Measurements from ENCODE around the gene PSMB4.
"Not testable (repeated sequence)": the region's sequence is repeated elsewhere in the genome, so short reads cannot be mapped to it uniquely, and the experiment has no call there.

The PSMB4 gene

DNA sequence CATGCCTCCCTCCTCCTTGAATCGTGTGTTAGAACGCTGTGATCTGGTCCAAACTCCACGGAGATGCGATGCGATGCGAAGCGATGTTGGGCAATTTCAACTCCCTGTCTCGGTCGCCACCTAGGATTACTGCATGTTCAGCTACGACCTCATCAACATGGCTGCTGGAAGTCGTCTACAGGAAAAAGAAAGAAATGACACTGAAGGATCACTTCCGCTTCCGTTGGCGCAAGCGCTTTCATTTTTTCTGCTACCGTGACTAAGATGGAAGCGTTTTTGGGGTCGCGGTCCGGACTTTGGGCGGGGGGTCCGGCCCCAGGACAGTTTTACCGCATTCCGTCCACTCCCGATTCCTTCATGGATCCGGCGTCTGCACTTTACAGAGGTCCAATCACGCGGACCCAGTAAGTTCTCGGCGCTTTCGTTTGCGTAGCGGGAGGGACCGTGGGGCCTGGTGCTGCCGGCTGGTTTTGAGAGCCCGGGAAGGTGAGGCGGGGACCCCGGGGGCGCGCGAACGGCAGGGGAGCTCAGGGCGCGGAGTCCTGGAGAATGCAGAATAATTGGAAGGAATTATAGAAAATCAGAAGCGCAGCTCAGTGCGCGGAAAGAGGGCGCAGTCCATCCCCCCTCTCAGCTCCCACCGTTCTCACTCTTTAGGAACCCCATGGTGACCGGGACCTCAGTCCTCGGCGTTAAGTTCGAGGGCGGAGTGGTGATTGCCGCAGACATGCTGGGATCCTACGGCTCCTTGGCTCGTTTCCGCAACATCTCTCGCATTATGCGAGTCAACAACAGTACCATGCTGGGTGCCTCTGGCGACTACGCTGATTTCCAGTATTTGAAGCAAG, at the start of gene PSMB4:
Gene PSMB4 (plus strand): TSS at position 250 of the 848 bp plus-strand sequence. CDS start 15 bp downstream, at position 265.
- DNase-seq: peak; percentile 69 to 73

DNA sequence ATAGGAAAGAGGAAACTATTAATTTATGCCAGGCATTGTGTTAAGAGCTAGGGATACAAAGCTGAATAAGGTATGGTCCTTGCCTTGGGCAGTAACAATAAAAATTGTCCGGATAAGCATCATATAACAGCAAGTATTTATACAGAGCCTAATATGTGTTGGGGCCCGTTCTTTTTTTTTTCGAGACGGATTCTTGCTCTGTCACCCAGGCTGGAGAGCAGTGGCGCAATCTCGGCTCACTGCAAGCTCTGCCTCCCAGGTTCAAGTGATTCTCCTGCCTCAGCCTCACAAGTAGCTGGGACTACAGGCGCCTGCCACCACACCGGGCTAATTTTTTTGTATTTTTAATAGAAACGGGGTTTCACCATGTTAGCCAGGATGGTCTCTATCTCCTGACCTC, 49.0 kb upstream of the PSMB4 start:
- not testable (repeated sequence) for DNase-seq

DNA sequence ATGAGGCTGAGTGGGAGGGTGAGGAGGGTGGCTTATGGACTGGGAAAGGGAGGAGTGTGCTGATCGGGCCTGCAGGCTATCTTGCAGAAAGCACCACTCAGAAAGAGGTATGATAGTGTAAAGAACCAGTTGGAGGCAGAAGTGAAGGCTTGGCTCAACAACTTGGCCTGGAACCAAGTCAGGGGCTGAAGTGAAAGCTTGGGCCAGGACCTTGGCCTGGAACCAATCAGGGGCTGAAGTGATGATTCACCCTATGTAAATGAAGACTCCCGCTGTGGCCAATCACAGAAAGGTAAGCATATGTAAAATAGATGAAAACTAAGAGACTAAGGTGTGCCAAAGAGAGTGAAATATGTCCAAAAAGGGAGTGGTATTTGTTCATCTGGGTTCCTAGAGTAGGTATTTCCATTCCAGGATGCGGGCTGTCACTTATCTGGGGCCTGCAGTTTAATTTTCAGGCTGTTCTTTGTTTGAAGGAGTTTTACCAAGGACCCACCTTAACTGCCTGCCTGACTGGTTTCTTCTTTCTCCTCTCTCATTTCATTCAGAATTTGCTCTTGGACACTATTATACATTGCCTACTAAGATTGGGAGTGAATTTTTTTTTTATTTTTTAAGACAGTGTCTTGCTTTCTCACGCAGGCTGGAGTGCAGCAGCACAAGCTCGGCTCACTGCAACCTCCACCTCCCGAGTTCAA, 47.2 kb upstream of the PSMB4 start:
- no peak for DNase-seq

DNA sequence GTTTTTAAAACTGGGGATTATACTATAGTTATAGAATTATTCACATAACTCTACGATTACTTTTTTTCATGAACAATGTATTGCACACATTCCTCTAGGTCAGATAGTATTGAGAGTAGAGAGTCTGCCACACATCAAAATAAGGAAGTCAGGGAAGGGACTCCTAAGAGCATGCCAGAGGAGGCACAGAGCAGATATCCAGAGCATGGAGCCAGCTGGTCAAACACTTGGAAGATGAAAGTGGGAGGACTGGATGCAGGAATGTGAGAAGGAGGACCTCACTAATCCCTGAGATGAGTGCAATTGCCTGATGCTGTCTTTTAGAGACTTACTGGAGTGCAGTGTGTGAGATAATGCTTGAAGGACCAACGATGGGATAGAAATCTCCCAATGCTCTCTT, 42.7 kb upstream of the PSMB4 start:
- DNase-seq: no peak

DNA sequence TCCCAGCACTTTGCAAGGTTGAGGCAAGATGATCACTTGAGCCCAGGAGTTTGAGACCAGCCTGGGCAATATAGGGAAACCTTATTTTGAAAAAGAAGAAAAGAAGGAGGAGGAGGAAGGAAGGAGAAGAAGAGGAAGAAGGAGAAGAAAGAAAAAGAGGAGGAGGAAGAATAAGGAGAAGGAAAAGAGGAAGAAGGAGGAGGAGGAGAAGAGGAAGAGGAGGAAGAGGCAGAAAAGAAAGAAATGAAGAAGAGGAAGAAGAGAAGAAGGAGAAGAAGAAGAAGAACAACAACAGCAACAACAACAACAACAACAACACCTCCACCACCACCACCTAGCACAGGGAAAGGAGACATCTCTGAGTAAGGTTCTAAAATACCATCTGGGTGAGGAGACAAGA, 37.5 kb upstream of the PSMB4 start:
- no peak for DNase-seq

DNA sequence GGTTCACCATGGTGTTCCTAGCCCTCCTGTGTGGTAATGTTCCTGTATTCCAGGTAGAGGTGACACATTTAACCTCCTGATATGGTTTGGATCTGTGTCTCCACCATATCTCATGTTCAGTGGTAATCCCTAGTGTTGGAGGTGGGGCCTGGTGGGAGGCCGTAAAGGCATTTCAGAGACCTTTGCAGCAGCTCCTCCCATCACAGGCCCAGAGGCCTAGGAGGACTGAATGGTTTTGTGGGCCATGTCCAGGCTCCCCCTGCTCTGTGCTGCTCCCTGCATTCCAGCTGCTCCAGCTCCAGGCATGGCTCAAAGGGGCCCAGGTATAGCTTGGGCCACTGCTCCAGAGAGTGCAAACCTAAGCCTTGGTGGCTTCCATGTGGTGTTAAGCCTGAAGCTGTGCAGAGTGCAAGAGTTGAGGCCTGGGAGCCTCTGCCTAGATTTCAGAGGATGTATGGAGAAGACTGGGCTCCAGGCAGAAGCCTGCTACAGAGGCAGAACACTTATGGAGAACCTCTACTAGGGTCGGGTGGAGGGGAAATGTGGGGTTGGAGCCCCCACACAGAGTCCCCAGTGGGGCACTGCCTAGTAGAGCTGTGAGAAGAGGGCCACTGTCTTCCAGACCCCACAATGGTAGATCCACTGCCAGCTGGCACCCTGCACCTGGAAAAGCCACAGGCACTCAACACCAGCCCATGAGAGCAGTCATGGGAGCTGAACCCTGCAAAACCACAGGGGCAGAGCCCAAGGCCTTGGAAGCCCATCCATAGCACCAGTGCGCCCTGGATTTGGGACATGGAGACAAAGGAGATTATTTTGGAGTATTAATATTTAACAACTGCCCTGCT, 36.8 kb upstream of the PSMB4 start:
- DNase-seq: no peak

DNA sequence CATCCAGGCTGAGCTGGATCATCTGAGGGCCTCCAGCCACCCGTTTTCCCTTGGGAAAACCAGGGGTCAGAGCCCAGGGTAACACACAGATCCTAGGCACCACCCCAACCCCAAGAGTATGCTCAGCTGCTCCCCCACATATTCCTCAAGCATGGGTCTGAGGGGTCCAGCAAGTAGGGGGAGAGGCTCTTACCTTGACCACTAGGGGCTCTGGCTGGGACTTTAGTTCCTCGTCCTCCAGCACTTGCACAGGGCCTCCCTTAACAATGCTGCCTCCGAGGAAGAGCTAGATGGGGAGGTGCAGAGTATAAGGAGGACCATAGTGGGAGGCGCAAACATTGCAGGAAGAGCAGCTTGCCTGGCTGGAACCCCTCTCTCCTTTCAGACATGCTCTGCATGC, 34.4 kb upstream of the PSMB4 start:
- DNase-seq: no peak

DNA sequence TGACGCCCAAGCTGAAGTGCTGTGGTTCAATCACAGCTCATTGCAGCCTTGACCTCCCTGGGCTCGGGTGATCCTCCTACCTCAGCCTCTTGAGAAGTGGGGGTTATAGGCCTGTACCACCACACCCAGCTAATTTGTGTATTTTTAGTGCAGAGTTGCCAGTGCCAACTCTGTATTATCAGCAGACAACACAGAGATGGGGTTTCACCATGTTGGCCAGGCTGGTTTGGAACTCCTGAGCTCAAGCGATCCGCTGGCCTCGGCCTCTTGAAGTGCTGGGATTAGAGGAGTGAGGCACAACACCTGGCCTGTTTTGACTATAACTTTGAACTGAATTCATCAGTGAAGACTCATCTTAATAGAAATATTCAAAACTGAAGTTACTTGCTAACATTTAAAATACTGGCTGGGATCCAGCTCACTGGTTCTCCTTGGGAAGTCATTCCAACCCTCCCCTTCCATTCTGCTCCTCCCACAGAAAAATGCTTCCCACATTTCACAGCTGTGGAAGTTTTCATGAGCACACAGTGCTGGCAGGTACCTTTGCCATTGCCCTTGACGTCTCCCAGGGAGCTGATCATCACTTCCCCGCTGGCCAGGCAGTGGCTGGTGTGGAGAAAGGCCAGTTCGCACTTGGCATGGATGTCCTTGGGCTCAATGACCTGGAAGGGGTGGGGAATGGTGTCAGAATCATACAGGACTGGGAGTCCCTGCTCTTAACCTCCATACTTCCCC, 31.5 kb upstream of the PSMB4 start:
- DNase-seq: no peak

DNA sequence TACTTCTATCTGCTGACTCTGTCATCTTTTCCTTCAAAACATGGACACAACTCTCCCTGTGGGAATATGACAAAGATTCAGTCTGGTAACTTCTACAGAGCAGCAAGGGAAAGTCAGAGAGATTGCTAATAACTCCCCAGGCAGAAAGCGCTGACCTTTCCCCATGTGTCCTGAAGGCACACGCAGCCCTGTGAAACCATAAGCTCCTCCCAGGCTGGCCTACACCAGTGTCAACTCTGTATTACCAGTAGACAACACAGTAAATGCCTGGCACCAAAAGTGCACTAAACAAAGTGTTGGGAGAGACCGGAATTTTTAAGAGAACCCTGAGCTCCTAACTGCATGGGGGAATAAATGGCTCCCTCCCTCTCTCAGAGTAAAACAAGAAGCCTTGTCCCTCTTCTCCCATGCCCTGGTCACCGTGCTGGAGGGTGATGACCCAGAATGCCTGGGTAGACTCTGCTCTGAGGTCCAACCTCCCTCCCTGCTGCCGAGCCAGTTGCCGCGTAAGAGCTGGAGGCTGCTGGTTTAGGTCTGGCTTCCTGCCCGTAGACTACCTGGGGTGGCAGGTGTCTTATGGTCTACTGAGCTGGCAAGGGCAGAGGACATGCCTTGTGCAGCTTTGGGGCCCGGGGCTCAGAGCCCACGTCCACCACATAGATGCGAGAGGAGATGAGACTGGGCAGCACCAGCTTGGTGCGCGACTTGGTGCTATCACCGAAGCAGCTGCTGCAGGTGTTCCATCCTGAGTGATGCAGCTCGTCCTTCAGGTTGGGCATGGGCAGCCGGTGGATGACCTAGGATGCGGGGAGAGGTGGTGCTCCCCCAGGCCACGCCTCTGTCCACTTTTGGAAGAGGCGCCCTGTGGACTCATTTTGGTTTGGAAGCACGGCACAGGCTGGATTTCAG, 30.7 kb upstream of the PSMB4 start:
- no peak for DNase-seq

DNA sequence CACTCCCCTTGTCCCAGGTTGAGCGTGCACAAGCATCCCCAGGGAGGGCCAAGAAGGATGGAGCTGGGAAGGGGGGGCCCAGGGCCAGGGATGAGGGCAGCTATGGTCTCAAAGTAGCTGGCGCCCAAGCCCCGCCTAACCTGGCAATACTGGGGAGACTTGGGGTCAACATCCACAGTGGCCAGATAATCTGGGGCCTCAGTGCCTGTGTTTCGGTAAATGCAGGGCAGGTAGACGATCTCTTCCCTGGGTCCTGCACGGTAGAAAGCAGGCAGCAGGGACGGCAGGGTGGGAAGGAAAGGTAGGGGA, 30.1 kb upstream of the PSMB4 start:
- no peak for DNase-seq

DNA sequence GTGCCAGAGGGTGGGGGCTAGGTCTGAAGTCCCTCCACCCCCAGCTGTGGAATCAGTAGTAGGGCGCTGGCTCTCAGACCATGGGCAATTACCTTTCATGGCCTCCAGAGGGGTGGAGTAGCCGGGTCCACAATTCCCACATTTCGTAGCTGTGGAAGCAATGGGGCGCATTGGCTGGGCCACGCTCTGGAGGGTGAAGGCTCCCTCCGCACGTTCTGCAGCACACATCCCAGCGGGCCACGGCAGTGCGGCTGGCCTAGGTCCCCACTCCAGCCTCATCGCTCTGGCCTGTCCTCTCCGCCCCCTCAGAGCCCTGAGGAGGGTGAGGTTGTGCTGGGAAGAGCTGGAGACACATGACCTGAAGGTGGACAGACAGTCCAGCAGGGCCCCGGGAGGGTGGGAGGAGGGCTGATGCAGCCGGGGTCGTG, 29.7 kb upstream of the PSMB4 start:
- no peak for DNase-seq

DNA sequence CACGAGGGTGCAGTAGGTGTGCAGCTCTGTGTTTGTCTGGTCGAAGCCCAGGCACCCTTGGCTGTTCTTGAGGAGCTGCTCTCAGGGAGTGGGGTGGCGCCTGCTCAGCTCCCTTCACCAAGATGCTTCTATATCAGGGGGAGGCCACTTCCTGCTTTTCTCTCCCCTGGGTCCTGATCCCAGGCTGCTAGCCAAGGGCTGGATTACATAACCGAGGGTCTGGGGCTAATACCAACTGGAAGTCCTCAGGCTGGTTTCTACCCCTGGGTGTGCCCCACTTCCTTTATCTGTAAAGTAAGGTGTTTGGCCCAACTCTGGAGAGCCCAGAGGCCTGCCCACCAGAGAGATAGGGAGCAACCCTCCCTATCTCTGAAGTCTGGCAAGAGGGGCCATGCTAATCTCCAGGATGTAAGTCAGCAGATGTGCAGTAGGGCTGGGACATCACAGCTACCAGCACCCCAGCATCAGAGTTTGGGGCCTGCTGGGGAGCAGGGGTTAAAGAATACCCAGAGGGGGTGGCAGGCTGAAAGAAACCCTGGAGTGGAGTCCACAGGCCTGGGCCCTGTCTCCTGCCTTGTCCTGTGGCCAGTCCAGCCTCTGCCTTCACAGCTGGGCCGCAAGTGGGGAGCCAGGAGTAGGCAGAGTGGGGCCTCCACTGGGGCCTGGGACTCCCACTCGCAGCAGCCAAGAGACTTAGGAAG, 29.0 kb upstream of the PSMB4 start:
- no peak for DNase-seq

DNA sequence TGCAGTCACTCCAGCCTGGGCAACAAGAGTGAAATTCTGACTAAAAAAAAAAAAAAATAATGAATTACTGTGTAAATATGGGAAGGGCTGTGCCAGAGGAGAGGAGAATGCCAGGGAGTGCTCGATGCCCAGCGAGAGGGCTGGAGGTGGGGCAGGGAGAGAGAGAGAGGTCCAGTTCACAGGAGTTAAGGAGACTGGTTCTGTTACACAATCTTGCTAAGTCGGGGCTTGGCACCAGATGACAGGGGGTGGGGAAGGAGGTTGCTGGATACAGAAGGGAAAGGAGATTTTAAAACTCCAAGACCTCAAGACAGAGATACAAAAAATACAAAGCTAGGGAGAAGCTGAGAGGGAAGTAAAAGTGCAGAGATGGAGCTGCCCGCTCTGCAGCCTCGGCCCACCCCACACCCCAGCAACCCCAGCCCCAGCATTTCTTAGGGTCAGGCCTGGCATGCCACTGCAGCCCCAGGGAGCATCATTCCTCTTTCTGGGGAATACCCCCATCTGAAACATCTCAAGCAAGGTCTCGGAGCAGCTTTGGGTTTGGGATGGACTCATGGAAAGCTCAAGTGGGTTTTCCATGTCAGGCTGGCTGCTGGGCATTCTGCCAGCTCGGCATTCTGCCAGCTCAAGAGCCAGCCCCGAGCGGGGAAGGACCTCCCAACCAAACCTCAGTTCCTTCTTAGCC, 27.9 kb upstream of the PSMB4 start:
- DNase-seq: no peak

DNA sequence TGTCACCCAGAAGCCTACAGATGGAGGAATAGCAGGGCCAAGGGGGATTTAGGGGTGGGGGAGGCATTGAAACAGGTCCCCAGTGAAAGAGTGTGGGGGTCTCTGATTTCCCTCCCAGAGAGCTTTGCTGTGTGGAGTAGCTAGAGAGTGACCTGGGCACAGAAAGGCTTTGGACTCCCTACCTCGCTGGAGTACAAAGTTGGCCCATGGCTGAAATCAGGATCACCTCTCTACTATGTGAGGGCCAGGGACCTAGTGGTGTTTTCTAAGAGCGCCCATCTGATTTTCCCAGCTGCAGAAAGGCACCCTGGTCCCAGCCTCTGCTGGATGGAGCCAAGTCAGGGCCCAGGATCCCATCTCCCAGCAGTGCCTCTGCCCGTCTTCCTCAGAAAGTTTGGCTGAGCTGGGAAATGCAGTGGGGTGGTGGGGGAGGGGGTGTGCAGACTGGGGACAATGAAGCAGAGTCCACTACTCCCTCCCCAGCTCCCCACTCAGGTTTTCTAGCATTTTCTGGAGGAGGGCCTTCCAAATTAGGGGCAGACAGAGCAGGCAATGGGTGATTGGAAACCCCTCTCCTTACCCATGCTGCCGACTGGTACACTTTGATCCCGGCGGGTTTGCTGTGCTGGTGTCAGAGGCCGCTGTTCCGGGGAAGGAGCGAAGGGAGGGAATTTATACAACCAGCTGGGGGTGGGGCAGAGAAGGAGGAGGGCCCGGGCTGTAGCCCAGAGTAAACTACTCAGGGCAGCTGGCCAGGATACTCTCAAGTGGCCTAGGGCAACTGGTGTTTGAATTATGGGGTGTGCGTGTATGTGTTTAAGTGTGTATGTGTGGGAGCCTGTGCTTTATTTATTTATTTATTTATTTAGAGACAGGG, 27.1 kb upstream of the PSMB4 start, which contains the start of gene SELENBP1:
Gene SELENBP1 (minus strand): TSS at position 648 of the 877 bp plus-strand sequence. CDS start 64 bp downstream, at position 584.
- DNase-seq: no peak

DNA sequence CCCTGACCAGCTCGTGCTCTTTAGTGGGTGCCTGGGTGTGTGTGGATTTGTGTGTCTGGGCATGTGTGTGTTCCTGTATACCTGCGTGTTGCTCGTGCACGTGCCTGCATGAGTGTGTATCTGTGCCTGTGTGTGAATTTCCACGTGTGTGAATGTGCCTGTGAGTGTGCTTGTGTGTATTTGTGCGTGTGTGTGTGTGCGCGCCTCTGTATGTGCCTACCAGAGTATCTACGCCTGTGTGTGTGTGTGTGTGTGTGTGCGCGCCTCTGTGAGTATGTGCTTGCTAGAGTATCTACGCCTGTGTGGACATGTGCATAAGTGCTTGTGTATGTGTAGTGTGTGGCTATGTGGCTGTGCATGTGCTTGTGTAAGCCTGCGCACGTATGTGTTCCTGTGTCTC, 26.2 kb upstream of the PSMB4 start:
- no peak for DNase-seq

DNA sequence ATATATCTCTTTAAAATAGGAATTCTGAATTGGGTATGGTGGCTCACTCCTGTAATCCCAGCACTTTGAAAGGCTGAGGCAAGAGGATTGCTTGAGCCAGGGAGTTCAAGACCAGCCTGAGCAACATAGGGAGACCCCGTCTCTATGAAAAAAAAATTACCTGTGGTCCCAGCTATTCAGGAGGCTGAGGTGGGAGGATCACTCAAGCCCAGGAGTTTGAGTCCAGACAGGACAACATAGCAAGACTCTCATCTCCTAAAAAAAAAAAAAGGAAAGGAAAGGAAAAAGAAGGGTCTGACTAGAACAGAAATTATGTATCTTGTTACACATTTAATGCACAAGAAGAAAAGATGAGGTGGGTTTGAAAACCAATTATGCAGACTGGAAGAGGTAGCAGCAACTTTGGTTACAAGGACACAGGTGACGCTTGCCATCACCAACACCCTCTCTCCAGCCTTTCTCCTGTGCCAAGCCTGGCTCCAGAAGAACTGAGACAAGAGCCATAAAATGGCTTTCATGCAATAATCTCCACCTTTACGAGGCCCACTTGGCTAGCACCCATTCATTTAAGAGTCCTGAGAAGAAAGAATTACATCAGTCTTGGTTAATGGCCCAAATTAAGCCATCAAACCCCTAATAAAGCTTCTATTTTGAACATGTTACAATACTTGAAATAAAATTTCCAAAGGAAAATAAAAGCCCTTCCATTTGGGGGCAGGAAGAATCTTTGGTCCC, 22.1 kb upstream of the PSMB4 start:
- no peak for DNase-seq

DNA sequence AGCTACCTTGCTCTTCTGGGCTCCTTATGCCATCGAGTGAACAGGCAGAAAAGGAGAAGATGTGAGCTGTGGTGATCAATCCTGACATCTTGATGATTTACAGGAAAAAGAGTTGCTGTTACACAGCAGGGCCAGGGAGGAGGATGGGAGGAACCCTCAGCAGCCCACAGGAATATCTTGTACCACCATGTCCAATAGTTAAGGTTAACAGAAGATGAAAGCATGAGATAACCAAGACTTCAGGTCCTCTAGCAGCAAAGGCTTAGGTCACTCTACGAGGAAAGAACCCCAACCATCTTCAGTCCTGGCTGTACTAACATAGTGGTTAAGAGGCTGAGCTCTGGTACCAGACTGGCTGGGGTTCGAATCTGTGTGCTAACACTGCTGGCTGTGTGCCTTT, 14.8 kb upstream of the PSMB4 start:
- no peak for DNase-seq

DNA sequence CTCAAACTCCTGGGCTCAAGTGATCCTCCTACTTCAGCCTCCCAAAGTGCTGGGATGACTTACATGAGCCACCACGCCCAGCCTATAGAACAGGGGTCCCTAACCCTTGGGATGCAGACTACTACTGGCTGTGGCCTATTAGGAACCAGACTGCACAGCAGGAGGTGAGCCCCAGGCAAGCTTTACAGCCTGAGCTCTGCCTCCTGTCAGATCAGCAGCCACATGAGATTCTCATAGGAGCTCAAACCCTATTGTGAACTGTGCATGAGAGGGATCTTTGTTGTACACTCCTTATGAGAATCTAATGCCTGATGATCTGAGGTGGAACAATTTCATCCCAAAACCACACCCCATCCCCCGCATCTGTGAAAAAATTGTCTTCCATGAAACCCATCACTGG, 13.4 kb upstream of the PSMB4 start:
- DNase-seq: no peak

Data from activated CD4-positive, alpha-beta T cell treated with anti-CD3 and anti-CD28 coated beads, Interleukin-2, amount 50 U/mL, for 4 hours (primary cell).